OCI-M1 (cell line): ENCODE data around the gene GLMN.
"Not testable (repeated sequence)": the region's sequence is repeated elsewhere in the genome, so short reads cannot be mapped to it uniquely, and the experiment has no call there.

ENCODE experiments used
- DNase-seq: peaks from one replicate; lab custom pipeline; 2025; lab: John Stamatoyannopoulos, UW

Gene GLMN

DNA sequence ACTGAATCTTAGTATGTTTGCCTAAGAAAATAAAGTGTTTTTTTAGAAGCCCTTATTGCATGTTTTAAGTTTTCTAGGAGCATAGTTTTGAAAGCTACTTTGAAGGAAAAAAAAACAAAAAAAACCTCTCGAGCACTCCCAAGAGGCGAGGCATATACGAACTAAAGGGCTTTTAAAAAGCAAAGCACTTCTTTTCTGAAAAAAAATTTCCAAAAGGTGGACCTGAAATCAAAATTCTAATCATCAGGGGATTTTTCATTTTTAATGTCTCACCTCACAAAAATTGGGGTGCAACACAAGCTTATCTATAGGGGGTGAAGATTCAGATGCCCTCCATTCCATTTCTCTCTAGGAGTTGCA, 594 bp downstream of the GLMN start:
- DNase-seq: peak; percentile 71

DNA sequence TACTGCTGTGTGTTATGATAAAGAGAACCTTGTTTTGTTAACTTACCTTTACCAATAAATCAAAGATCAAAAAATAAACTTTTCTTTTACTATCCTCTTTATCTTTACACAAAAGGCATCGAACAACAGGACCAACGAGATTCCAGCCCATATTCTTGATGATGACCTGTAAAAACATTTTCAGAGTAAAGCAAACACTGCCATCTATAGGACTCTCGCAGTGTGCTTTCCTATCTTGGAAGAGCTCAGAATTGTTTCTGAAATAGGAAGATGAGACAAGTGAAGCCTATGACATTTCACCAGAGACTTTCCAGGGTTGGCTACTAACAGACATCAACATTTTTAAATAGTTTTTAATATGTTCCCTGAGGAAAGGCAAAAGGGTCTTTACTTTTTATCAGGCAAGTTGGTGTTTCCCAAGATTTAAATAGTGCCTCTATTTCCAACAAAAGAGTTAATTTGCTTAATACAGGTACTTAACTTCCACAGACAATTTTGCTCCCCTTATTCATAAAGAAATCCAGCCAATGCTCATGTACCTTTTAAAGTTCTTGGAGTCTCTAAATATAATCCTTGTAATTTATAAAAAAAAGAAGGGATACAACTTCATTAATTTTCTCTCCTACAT, 7.3 kb downstream of the GLMN start:
- peak; percentile 80 for DNase-seq

DNA sequence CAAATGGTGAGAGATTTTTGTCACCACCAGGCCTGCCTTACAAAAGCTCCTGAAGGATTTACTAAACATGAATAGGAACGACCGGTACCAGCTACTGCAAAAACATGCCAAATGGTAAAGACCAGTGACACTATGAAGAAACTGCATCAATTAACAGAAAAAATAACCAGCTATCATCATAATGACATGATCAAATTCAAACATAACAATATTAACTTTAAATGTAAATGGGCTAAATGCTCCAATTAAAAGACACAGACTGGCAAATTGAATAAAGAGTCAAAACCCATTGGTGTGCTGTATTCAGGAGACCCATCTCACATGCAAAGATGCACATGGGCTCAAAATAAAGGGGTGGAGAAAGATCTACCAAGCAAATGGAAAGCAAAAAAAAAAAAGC, 17.4 kb downstream of the GLMN start:
- DNase-seq: not testable (repeated sequence)

DNA sequence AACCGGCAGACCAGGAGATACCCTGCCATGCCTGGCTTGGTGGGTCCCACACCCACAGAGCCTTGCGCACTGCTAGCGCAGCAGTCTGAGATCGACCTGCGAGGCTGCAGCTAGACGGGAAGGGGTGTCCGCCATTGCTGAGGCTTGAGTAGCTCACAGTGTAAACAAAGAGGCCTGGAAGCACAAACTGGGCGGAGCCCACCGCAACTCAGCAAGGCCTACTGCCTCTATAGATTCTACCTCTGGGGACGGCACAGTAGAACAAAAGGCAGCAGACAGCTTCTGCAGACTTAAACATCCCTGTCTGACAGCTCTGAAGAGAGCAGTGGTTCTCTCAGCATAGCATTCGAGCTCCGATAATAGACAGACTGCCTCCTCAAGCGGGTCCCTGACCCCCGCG, 19.0 kb downstream of the GLMN start:
- not testable (repeated sequence) for DNase-seq

DNA sequence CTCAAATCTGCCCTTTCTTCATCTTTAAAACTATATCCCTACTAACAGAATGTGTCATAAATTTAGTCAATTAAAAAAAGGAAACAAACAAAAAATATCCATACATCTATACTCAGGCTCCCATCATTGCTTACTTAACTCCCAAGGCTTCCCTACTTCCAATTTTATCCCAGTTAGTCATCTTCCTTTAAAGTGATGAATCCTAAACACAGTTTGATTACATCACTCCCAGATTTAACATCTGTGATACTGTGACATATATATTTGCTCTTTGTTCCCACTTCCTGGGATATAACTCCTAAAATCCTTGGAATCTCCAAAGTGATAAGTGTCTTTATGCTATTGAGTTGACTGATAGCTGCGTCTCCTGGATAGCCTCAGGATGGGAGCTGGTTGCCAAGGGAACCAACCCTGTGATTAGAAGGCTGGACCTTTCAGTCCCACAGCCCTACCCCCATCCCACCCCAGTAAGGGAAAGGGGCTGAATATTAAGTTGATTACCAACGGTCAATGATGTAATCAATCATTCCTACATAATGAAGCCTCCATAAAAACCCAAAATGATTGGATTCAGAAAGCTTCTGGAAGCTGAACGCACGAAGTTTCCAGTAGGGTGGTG, 21.6 kb downstream of the GLMN start:
- no peak for DNase-seq

DNA sequence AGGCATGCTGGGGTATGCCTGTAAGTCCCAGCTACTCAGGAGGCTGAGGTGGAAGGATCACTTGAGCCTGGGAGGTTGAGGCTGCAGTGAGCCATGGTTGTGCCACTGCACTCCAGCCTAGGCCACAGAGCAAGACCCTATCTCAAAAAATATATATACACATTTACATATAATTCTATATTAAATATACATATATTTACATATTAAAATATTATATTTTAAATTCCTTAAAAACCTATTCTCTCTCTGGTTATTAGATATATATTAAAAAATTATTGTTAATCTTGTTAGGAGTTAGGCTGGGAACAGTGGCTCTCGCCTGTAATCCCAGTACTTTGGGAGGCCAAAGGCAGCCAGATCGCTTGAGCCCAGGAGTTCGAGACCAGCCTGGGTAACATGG, 22.7 kb downstream of the GLMN start:
- no peak for DNase-seq

DNA sequence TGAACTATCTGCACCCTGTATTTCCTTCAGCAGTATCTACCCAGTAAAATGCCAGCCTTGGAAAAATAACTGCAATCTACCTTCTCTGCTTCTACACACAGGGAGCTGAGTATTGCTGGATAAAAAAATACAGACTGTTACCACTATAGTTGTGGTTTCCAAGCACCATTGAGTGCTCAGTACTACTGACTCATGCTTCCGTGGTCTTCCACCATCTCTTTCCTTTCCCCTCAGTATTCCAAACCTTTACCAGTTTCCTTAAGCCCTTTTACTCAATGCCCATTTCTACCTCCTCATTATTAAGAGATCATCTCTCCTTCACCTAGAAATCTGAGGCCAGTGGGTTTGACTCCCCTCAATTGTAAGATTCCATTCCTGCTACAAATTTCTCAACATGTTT, 23.8 kb downstream of the GLMN start:
- no peak for DNase-seq

DNA sequence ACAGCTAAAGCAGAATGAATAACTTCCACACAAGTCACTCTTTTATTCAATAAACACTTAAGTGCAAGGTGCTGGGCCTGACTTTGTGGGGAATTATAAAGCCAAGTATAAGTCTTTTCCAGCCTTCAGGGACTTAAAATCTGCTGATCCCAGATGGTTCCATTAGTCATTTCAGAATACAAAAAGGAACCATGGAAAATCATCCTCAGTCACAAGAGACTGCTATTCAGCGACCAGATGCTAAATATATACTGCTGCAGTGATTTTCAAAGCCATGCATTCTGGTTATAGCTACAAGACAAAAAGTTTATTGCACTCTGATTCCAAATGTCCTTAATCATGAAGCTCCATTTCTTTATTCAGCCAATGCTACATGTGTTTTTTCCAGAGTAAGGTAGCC, 25.7 kb downstream of the GLMN start:
- DNase-seq: no peak

DNA sequence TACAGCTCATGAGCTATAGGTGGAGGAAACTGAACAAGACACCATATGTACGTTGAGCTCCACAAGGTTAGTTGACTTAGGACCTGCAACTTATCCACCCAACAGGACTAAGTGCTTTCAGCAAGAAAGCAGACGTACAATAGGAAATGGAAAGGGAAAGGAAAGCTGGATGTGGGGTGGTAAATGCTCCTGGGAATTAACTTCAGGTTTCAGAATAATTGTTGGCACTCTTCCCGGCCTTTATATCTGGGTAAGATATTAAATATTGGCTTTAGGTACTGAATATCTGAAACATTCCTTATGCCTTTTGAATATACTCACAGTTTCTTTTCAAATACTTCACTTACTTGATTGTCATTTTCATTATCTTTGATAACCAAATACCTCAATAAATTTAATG, 36.3 kb downstream of the GLMN start:
- DNase-seq: no peak

DNA sequence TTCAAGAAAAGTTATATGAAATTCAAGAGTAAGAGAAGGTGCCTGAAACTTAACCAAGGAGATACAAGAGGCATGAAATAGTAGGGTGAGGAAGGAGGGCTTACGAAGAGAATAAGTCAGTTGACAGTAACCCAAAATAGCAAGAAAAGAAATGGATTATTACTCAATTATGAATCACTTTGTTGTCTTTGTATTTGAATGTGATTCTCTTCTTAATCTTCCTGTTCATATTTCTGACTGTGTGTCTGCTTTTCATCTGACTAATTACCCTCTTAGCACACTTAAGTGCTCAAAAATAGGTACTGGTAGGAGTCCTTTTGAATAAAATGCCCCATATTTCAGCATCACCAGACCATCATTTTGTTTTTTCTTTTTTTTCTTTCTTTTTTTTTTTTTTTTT, 39.4 kb downstream of the GLMN start:
- DNase-seq: no peak

DNA sequence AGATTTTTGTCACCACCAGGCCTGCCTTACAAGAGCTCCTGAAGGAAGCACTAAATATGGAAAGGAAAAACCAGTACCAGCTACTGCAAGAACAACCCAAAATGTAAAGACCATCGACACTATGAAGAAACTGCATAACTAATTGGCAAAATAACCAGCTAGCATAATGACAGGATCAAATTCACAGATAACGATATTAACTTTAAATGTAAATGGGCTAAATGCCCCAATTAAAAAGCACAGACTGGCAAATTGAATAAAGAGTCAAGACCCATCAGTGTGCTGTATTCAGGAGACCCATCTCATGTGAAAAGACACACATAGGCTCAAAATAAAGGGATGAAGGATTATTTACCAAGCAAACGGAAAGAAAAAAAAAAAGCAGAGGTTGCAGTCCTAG, 44.1 kb downstream of the GLMN start:
- not testable (repeated sequence) for DNase-seq

DNA sequence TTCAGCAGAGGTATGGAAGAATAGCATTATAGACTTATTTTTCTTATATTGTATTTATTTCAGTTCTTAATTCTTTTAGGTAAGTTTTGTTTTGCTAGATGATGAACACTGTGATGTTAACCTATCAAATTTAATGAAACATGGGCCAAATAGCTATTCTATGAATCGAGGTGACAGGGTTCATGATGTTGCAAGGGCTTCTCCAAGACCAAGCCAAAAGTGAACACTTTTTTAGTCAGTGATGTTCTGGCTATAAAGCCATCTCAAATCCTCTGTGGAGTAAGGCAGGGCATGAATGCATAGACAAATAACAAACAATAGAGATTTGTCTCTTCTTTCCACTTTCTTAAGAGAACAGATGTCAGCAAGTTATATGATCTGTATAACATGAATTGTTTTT, 54.4 kb downstream of the GLMN start:
- DNase-seq: no peak

DNA sequence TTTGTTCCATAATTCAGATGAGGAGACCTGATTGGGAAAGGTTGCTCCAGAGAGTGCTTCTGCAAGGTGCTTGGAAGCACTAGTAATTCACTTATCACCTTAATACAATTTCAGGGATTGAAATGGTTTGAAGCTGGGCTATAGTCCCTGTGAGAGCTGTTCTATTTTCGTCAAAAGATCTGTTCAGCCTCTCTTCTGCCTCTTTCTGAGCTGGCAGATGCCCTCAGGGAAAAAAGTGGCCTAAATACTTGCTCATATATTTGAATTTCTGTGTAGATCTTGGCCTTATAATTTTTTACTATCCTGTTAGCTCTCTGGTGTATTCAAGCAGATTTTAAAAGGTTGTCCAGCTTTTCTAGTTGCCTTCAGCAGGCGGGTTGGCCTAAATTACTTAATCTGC, 58.8 kb downstream of the GLMN start:
- DNase-seq: no peak

DNA sequence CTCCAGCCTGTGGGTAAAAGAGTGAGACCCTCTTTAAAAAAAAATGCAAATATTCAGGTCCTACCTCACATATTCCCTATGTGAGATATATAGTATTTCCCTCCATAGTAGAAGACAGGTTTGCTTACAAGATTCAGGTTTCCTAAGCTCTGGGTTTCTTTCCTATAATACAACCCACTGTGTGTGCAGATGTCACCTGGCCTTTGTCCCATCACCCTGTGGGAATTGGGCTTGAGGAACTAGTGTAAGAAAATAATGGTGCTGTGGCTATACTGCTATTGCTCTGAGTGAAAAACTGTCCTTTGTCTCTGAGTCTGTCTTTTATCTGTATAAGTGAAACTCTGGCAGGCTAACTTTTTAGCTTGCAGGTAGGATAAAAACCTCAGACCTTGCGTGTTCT, 68.1 kb downstream of the GLMN start:
- DNase-seq: no peak

DNA sequence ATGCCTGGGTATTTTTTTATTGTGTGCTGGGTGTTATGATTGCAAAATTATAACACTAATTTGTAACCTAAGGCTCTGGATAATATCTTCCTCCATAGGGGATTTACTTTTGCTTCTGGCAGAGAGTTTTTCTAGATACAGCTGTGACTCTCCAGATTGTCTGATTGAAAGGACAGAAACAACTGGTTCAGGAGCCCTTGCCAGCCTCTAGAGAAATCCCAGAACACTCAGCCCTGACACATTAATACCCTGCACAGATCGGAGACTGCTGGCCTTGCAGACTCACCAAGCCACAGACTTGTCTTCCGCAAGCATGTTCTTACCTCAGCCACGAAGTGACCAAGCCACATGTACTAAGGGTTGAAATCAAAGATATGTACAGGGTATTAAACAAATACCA, 70.4 kb downstream of the GLMN start:
- DNase-seq: no peak

DNA sequence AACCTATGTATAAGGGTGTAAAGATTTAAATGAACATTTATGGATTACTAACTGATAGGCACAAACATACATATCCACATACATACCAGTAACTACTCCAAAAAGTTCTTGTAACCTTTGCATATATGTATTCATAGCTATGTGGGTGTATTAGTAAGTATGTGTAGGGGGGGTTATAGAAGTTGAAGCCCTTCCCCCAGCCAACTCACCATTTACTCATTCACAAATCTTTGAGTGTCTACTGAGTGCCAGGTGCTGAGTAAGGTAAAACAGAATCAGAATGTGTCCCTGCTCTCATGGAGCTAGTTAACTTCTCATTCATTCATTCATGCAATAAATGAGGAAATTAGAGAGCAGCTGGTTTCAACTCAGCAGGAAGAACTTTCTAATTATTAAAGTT, 79.8 kb downstream of the GLMN start:
- no peak for DNase-seq

DNA sequence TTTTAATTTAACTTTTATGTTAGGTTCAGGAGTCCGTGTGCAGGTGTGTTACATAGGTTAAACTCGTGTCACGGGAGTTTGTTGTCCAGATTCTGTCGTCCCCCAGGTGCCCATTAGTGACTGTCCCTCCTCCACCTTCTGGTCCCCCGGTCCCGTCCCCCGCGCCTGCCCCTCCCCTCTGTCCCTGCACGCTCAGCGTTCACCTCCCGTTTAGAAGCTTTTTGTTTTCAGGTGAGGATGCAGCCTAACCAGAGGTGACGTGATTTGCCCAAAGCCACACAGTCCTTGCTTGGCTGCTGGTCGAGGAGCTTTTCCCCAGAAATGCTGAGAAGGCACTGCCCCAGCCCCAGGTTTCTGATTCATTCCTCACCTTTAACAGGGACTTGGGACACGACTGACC, 80.2 kb downstream of the GLMN start:
- no peak for DNase-seq

DNA sequence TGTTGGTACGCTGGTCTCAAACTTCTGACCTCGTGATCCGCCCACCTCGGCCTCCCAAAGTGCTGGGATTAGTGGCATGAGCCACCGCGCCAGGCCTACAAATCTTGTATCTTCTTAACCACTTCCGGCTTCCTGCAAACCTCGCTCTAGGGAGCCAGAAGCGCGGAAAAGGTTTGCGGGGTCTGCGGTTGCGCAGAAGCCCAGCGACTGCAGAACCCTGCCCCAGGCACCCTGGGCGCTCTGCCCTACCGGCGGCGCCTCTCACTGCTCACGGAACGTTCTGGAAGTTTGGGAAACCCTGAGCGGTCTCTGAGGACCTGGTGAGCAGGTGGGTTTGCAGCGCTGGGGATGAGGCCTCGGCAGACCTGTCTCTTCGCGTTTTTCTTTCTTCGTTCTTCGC, 81.1 kb downstream of the GLMN start, which contains the start of gene C1orf146:
C1orf146 (plus strand) TSS at position 195 of the 400 bp plus-strand sequence. CDS start 13,506 bp downstream, outside the sequence.
- no peak for DNase-seq

DNA sequence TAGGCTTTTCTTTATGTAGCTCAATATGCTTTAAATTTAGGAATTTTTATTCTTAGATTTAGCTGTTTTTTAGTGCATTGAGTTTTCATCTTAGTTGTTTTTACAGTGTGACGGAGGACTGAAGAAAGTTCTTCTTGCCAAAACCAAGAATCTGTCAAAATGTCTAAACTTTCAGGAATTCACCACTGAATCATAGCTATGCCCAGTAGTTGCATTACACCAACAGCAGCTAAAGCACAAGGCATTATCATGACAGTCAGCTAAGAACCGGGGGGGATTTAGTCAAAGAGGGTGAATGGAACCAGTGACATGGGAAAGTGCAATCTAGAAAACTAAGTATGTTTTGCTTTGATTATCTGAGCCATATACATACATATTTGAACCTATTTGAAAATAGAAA, 87.6 kb downstream of the GLMN start:
- no peak for DNase-seq

DNA sequence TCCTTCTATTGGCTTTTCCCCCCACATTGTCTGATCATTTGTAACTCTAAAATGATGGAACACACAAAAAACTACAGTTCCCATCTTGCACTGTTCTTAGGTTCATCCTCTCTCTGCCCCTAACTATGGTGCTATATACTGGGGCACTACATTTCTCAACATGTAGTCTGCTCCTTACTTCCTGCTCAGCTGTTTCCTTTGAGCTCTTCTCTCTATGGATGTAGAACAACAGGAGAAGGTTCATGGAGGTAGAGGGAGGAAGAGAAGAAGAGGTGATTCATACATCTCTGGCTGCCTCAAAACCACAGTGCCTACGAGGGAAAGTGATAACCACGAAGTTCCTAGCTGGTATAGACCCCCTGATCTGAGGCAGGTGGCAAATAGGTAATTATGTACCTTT, 88.1 kb downstream of the GLMN start:
- DNase-seq: no peak

DNA sequence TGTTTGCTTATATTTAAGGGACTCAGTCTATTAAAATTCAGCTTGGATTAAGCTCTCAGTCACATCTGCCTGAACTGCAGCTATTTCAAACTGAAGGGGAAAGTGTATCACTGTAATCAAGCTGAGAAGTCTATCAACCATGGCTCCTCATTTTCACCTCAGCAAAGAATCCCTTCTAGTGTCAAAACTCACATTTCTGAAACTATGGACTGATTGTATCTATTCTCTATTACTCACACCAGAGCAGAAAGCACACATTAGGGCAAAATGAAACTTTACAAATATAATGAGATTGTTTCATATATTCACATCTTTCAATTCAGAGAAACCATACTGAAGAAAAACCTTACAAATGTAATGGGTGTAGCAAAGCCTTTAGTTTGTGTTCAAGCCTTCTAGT, 95.7 kb downstream of the GLMN start:
- DNase-seq: no peak

DNA sequence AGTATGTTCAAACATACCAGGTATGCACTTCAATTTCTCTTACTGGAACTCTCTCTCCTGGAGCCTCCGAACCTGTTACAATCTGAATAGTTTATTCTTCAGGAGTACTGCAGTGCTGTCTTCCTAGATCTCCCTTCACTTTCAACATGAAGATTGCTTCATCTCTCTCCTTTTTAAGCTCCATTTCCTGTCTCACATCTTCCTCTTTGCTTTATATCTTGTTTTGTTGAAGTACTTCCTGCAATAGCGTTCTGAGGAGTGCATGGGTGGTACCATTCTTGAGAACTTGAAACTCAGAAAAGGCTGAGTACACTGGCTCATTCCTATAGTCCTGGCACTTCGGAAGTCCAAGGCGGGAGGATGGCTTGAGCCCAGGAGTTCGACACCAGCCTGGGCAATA, 96.8 kb downstream of the GLMN start:
- no peak for DNase-seq
